ENCODE measurements around the gene CUX1. TPM values are rescaled to one million over a fixed set of nuclear protein-coding genes. Genes with fewer than 3 reads are reported as not detected.
A peak's percentile ranks its signal among the peaks of the same experiment; 100 is the strongest.

The CUX1 gene
- total and polyA plus RNA-seq, 10 of the 15 experiments (the other 5 are each of a cell fraction or from before 2014, with no cell fraction given), result 6.1 to 48.6 (median 25.9) TPM

DNA sequence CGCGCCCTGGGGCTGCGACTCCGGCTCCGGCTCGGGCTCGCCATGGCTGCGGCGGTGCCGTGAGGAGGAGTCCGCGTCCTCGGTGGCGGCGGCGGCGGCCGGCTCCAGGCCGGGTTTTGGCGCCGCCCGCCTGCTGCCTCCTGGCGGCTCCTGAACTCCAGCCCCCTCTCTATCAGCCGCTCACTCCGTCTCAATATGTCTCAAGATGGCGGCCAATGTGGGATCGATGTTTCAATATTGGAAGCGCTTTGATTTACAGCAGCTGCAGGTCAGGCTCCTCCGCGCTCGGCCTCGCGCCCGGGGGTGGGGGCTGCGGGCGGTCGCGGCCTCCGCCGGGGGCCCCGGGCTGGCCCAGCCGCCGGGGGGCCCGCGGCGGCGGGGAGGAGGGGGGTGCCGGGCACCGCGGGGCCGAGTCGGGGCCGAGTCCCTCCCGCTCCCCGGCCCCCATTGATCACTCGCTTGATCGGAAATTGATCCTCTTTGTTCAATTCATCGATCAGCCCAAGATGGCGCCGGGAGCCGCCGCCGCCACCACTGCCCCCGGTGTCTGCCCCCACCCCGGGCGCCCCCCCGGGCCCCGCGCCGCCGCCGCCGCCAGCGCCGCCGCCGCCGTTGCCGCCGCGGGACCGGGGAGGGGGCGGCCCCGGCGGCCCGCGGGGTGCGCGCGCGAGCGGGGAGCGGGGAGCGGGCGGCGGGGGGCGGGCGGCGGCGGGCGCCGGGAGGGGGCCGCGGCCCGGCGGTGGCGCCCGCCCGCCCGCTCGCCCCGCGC lies 1.4 kb upstream of the CUX1 start (continued):
- TF ChIP-seq, protein P1, sequence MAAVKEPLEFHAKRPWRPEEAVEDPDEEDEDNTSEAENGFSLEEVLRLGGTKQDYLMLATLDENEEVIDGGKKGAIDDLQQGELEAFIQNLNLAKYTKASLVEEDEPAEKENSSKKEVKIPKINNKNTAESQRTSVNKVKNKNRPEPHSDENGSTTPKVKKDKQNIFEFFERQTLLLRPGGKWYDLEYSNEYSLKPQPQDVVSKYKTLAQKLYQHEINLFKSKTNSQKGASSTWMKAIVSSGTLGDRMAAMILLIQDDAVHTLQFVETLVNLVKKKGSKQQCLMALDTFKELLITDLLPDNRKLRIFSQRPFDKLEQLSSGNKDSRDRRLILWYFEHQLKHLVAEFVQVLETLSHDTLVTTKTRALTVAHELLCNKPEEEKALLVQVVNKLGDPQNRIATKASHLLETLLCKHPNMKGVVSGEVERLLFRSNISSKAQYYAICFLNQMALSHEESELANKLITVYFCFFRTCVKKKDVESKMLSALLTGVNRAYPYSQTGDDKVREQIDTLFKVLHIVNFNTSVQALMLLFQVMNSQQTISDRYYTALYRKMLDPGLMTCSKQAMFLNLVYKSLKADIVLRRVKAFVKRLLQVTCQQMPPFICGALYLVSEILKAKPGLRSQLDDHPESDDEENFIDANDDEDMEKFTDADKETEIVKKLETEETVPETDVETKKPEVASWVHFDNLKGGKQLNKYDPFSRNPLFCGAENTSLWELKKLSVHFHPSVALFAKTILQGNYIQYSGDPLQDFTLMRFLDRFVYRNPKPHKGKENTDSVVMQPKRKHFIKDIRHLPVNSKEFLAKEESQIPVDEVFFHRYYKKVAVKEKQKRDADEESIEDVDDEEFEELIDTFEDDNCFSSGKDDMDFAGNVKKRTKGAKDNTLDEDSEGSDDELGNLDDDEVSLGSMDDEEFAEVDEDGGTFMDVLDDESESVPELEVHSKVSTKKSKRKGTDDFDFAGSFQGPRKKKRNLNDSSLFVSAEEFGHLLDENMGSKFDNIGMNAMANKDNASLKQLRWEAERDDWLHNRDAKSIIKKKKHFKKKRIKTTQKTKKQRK (IDR thresholded peaks at IDR 0.05; ENCODE audit: low read depth, low read length), result no peak
- peak; percentile 61; the same call in 1 of the 2 replicates for TF ChIP-seq ZSCAN29 (IDR thresholded peaks at IDR 0.05)
- TF ChIP-seq, protein P2, sequence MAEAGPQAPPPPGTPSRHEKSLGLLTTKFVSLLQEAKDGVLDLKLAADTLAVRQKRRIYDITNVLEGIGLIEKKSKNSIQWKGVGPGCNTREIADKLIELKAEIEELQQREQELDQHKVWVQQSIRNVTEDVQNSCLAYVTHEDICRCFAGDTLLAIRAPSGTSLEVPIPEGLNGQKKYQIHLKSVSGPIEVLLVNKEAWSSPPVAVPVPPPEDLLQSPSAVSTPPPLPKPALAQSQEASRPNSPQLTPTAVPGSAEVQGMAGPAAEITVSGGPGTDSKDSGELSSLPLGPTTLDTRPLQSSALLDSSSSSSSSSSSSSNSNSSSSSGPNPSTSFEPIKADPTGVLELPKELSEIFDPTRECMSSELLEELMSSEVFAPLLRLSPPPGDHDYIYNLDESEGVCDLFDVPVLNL (IDR thresholded peaks at IDR 0.05; ENCODE audit: low read depth, low read length), result no peak
- TF ChIP-seq NFXL1 (IDR thresholded peaks at IDR 0.05; ENCODE audit: borderline replicate concordance), result no peak
- TF ChIP-seq RFX5 (IDR thresholded peaks at IDR 0.05; ENCODE audit: low read depth, low read length), result no peak
- 0 out of 2 replicates have a peak, but pooled peaks have one; percentile 48 for TF ChIP-seq SIN3A (IDR thresholded peaks at IDR 0.05; ENCODE audit: low read depth, low read length)
- TF ChIP-seq PAX5 (IDR thresholded peaks at IDR 0.05; ENCODE audit: borderline replicate concordance, low read depth, low read length), result no peak
- peak; percentile 80; the same call in 1 of the 2 replicates for TF ChIP-seq TAF1 (IDR thresholded peaks at IDR 0.05; ENCODE audit: borderline replicate concordance, low read depth, low read length)
- TF ChIP-seq LARP7 (IDR thresholded peaks at IDR 0.05), result 0 out of 2 replicates have a peak, but pooled peaks have one; percentile 27
- TF ChIP-seq YY1 (IDR thresholded peaks at IDR 0.05; ENCODE audit: low read depth, low read length), result peak; percentile 94
